DLD1 (cell line): ENCODE results near the gene TGFBR3.
"Not testable (repeated sequence)": the region's sequence is repeated elsewhere in the genome, so short reads cannot be mapped to it uniquely, and the experiment has no call there.

Experiments used
- in situ Hi-C: cut with HindIII; loops from 2 replicates; pipeline ENCODE4 v1.10.0; 2017; ENCODE audit warnings: low sequenced_read_pairs

The TGFBR3 gene

GRCh38 chr1:91851130-91852010 lies 34.6 kb downstream of the TGFBR3 start:
- in situ Hi-C loops, result no loop called here

GRCh38 chr1:91850708-91851107 lies 35.2 kb downstream of the TGFBR3 start:
- in situ Hi-C loops, result no loop called here

- in situ Hi-C loops, result no loop called here
These were observed 38.1 kb downstream of the TGFBR3 start for GRCh38 chr1:91847851-91848250.

DNA sequence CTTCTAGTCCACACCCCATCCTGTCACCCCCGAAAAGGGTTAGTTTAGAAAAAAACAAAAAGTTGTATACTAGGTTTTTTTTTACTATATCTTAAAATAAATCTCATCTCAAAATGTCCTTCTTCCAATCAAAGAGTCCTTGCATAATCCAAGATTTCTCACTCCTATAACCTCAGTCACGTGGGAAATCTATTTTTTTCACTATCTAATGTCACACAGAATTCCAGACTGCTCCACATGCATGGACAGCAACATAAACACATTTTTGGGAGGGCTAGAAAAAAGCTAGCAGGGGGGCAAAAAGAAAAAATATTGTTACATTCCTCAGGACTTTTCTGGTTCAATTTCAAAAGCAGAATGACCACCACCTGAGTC lies 39.3 kb downstream of the TGFBR3 start:
- in situ Hi-C loops, result no loop called here

DNA sequence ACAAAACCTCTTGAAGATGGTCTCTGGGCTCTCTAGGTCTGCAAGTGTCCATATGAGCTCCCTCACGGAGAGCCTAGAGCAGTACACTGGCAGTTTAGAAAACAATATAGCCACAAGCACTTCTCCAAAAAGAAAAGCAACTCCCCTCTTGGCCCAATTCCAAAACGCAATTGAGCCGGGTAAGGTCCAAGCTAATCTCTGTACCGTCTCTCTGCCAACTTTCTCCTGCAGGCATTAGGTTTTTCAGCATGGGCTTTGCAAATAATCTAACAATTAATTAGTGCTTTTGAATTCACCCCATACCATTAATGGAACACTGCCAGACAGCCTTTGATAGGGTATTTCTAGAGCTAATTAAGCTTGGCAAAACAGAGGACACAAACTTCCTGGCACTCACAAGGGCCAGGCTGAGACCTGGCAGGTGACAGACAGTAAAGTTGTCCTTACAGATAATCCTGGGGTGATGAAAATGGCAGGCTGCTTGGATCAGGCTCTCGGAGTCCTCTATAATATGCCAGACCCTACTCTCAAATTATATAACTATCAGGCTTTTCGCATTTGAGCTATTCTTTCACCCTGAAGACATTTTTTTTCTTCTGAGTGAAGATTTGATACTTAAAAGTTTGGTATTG lies 39.8 kb downstream of the TGFBR3 start:
- in situ Hi-C loops, result no loop called here

GRCh38 chr1:91844862-91845528 lies 41.0 kb downstream of the TGFBR3 start:
- in situ Hi-C loops, result no loop called here

DNA sequence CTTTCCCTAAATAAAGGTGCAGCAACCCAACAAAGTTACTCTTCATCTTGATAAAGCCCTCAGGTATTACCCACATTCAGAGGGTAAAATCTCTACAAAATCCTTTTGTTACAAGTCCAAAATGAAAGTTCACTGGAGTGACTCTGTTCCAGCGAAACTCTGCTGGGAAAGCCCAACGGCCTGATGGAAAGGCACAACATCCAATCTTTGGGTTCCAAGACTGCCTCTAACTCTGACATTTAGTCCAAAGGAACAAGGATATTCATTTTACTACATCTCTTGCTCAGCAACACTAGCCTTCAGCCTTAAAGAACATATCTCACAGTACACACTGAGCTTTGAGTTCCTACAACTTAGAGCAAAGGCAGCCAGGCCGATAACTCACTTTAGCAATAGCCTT lies 42.1 kb downstream of the TGFBR3 start:
- in situ Hi-C loops, result no loop called here

GRCh38 chr1:91842563-91842962 lies 43.4 kb downstream of the TGFBR3 start:
- in situ Hi-C loops, result no loop called here

GRCh38 chr1:91842056-91842455 lies 43.9 kb downstream of the TGFBR3 start:
- in situ Hi-C loops, result no loop called here

DNA sequence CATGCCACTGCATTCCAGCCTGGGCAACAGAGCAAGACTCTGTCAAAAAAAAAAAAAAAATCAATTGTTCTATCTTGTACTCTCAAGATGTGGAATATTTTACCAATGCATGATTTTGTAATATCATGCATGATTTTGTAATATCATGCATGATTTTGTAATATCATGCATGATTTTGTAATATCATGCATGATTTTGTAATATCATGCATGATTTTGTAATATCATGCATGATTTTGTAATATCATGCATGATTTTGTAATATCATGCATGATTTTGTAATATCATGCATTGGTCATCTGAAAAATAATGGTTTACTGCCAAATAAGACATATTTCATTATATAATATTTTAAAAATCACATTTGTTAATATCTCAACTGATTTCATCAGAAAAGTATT lies 45.7 kb downstream of the TGFBR3 start:
- in situ Hi-C loops, result not testable (repeated sequence)

GRCh38 chr1:91836331-91837040 lies 49.5 kb downstream of the TGFBR3 start:
- in situ Hi-C loops, result no loop called here

- in situ Hi-C loops, result no loop called here
These were observed 50.8 kb downstream of the TGFBR3 start for GRCh38 chr1:91835087-91835521.

GRCh38 chr1:91834549-91834948 lies 51.4 kb downstream of the TGFBR3 start:
- in situ Hi-C loops, result not testable (repeated sequence)

- in situ Hi-C loops, result no loop called here
These were observed 52.0 kb downstream of the TGFBR3 start for GRCh38 chr1:91833946-91834345.

DNA sequence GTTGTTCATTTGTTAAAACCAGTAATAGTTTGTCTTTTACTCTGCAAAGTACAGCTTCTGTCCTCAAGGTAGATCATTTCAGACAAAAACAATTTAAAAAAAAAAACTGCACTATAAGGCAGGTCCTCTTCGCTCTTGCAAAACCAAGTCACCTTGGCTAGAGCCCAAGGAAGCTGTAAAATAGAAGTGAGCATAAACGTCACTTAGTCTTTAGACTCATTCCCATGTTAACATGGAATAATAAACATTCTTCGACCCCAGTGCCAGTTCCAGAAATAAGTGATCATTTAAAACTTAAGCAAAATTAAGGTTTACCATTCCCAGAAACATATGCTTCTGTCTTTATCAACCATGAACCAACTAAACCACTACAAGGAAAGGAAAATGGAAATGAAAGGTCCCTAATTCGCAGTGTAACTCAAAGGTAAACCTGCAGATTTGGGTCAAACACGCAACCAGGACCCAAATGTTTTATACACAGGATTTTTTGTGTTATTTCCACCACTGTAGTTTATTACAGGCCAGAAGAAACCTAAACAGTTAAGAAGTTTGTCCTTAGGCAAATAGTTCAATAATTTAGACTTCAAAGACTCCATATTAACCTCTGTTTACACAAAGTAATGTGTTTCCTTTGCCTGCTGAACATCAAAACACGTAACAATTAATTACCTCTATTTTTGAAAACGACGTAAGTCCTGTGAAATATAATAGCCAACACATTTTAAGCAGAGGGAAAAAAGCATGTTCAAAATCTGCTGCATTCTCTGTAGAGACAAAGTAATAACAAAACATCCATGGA lies 54.6 kb downstream of the TGFBR3 start:
- in situ Hi-C loops, result no loop called here

DNA sequence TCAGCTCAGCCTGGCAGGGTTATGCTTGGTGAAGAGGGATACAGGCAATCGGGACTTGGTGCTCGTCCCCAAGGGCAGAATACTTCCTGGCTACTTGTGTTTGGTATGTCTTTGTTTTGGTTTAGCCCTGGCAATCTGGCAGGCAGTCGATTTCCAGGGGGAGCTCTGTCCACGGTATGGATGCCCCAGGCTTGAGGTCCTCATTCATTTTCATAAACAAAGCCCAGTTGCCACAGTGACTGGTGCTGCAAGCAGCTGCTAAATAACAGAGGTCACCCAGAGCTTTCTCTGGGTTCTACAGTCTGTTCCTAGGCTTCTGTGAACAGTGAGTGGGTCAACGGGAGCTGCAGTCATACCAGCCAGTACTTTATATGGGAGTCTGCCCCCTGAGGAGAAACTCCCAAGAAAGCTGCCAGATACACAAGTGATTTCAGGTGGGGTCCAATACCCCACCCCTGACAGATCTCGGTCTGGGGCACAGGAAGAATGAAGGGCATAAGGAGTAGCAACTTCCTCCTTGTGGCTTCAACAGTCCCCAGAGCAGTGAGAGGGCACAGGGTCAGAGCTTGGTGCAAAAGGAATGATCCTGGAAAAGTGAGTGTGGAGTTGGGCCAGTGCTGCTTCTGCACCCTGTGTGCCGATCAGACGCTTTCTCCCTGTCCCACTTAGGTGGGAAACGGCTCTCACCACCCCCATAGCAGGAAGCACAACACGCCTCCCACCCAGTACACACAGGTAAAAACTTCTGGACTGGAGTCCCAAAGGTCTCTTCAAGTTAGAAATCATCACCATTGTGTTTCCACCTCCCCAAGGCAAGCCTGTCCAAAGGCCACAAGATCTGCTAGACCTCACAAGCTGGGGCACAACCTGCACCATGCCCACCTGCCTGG lies 55.5 kb downstream of the TGFBR3 start:
- in situ Hi-C loops, result no loop called here

DNA sequence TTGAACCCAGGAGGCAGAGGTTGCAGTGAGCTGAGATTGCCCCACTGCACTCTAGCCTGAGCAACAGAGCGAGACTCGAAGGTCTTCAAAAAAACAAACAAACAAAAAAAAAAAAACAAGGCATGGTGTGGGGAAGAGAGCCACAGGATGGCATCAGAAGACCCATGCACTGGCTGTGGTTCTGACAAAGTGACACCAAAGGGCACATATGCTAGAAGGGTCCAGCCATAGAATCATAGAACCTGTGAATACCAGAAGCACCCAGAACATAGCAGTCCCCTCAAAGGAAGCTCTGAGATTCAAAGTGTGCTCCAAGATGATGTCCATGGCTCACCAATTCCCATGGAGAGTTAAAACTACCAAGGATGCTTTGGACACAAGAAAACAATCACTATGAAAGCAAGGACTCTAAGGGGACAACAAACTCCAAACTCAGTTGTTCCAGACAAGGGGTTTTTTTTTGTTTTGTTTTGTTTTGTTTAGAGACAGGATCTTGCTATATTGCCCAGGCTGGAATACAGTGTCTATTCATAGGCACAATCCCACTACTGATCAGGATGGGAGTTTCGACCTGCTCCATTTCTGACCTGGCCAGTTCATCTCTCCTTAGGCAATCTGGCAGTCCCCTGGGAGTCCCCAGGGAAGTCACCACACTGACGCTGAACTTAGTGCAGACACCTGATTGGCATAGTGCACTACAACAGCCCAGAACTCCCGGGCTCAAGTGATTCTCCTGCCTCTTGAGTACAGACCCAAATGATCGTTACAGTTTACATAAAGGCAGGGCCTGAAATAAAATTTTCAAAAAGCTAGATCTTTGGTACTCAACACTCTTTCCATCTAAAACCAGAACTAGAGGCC lies 56.4 kb downstream of the TGFBR3 start:
- in situ Hi-C loops, result no loop called here

- in situ Hi-C loops, result no loop called here
These were observed 57.2 kb downstream of the TGFBR3 start for GRCh38 chr1:91828583-91829281.
